ENCODE data around the gene RAB27A.

The RAB27A gene

GRCh38 chr15:55279746-55280351 lies 9.8 kb downstream of the RAB27A start:
- DNase-seq (ENCODE audit: extremely low read depth, low read depth): peak; percentile 69
- no peak for TF ChIP-seq CTCF (IDR thresholded peaks at IDR 0.05; ENCODE audit: low read depth, low read length)

- no peak for DNase-seq (ENCODE audit: extremely low read depth, low read depth)
- no peak for TF ChIP-seq CTCF (IDR thresholded peaks at IDR 0.05; ENCODE audit: low read depth, low read length)
Observed at GRCh38 chr15:55279100-55279745, 10.4 kb downstream of the RAB27A start.

- no peak for DNase-seq (ENCODE audit: extremely low read depth, low read depth)
- no peak for TF ChIP-seq CTCF (IDR thresholded peaks at IDR 0.05; ENCODE audit: low read depth, low read length)
Observed at GRCh38 chr15:55277715-55278114, 11.9 kb downstream of the RAB27A start.

GRCh38 chr15:55277116-55277564 lies 12.5 kb downstream of the RAB27A start:
- no peak for DNase-seq (ENCODE audit: extremely low read depth, low read depth)
- no peak for TF ChIP-seq CTCF (IDR thresholded peaks at IDR 0.05; ENCODE audit: low read depth, low read length)

GRCh38 chr15:55276324-55276723 lies 13.3 kb downstream of the RAB27A start:
- TF ChIP-seq CTCF (IDR thresholded peaks at IDR 0.05; ENCODE audit: low read depth, low read length): no peak
- no peak for DNase-seq (ENCODE audit: extremely low read depth, low read depth)

- no peak for TF ChIP-seq CTCF (IDR thresholded peaks at IDR 0.05; ENCODE audit: low read depth, low read length)
- no peak for DNase-seq (ENCODE audit: extremely low read depth, low read depth)
Observed at GRCh38 chr15:55270291-55270690, 19.3 kb downstream of the RAB27A start.

GRCh38 chr15:55268176-55268695 lies 21.4 kb downstream of the RAB27A start:
- no peak for TF ChIP-seq CTCF (IDR thresholded peaks at IDR 0.05; ENCODE audit: low read depth, low read length)
- DNase-seq (ENCODE audit: extremely low read depth, low read depth): no peak
